NCI-H187 treated with DMSO at 0.1 percent for 48 hours (cell line): ENCODE results near the gene ANXA3.
"Not testable (repeated sequence)": the region's sequence is repeated elsewhere in the genome, so short reads cannot be mapped to it uniquely, and the experiment has no call there.

ENCODE experiments used
- DNase-seq: peaks from one replicate; lab custom pipeline; 2025; lab: John Stamatoyannopoulos, UW

ANXA3 gene

DNA sequence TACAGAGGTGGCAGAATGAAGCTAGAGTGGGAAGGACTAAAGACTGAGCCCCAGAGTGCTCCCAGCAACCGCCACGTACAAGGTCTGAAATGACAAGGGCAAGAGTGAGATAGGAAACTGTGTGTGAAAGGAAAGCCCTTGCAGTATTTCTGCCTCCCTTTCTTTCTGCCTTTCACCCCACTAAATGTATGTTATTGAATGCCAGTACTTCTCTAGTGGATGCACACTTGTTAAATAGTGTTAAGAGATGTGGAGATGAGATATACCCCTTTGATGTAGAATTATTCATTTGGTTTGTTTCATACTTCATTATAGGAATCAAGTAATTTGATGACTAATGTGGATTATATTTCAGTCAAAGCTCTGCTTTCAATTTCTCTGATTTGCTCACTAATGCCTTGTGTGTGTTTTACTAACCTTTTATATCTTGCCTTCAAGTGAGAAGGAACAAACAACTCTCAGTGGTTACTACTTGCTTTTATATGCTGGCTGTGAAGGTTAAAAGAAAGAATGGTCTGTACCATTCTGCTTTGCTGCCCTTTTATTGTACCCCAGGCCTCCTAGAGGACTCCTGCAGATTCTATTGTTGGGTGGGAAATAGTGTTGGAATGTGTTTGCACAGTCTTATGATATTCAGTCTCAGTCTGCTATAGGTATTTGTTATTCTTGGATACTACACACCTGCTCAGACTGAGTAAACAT, 8.0 kb upstream of the ANXA3 start:
- no peak for DNase-seq

DNA sequence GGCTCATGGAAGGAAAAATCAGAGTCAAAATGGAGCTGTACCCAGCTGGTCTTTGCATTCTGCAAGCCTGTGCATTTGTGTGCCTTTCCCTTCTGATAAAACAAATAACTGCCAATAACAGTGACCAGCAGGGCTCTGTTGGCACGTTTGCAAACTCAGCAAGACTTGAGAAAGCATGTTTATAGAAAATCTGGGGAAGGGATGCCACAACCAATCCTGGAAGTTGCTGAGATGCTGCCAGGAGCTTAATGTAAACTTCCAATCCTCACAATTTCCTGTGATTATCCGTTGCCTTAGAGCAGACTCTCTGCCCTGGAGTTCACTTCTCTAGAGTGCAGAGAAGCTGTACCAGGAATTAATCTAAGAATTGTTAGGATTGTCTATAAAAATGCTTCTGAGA, 6.9 kb upstream of the ANXA3 start:
- DNase-seq: no peak

DNA sequence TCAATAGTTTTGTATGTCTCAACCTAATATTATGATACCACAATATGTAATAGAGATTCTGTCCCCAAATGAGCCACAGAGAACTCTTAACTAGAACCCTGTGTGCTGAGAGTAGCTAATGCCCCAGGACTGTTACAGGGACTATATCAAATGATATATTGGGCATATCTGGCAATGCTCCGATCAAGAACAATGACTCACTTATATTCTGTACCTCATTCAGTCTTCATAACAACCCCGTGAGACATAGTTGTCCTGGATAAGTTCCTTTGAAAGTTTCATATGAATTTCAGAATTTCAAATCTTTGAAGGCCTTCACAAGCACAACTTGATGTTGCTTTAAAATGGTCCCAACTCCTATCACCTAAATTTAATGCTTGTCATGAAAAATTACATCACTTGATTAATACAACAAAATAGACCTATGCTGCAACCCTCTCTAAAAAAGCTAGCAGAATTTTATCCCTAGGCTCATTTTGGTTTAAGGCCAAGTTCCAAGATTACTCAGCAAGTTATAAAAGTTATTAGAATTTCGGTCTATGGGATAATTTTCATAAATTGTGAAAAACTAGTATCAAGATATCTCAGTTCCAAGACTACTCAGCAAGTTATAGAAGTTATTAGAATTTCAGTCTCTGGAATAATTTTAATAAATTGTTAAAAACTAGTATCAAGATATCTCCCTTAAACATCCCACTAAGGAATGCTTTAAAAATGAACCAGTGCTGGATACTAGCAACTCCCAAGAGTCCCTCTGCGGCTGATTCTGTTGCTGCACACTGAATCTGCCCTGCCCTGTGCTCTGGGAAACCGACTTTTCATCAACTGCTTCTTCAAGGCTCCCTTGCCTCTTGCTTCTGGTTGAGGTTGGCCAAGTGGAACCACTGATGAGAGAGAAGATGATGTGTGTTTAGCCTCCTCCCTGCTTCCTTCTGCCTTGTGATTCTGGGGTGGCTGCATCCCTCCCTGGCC, 6.0 kb upstream of the ANXA3 start:
- DNase-seq: no peak

- DNase-seq: not testable (repeated sequence)
Measured at GRCh38 chr4:78547899-78548298, 3.7 kb upstream of the ANXA3 start.

DNA sequence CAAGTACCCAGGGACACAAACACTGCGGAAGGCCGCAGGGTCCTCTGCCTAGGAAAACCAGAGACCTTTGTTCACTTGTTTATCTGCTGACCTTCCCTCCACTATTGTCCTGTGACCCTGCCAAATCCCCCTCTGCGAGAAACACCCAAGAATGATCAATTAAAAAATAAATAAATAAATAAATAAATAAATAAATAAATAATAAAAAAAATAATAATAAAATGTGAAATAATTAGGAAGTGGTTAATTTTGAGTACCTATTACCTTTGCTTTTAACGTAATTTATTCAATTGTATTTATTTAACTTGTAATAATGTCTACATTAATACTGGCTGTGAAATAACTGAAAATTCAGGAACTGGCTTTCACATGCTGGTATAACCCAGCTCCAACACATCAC, 2.7 kb upstream of the ANXA3 start:
- DNase-seq: not testable (repeated sequence)

GRCh38 chr4:78552389-78553042, 946 bp downstream of the ANXA3 start:
- DNase-seq: no peak

DNA sequence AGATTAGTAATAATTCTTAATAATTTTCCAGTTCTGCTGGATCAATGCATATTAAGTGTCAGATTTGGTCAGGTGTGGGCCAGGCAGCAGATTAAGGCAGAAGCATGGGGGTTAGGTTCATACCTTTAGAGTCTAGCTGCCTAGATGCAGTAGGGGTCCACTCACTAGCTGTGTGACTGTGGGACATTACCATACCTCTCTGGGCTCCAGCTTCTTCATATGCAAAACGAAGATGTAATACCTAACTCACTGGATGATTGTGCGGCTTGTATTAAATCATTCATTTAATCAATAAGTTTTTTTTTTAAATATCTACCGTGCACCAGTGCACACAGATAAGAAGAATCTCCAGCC, 1.4 kb downstream of the ANXA3 start:
- no peak for DNase-seq

GRCh38 chr4:78553529-78554060, 2.0 kb downstream of the ANXA3 start:
- DNase-seq: no peak

- DNase-seq: no peak
Measured at GRCh38 chr4:78556665-78557064, 5.1 kb downstream of the ANXA3 start.

GRCh38 chr4:78557841-78558240, 6.3 kb downstream of the ANXA3 start:
- no peak for DNase-seq

DNA sequence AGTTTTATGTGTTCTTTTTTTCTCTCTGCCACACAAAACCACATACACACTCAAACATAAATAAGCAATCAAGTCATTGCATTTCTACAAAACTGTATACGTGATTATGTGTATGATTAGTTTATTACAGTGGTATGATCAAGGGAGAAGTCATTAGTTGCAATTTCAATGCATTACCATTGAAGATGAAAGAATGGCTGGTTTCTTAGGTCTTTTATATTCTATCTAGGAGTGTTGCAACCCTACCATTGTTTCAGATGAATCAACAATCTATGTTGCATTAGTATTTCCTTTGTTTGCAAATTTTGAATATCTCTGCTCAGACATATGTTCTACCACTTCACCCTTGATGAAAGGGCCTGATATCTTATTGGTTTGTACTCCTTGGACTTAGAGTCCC, 6.8 kb downstream of the ANXA3 start:
- DNase-seq: no peak

DNA sequence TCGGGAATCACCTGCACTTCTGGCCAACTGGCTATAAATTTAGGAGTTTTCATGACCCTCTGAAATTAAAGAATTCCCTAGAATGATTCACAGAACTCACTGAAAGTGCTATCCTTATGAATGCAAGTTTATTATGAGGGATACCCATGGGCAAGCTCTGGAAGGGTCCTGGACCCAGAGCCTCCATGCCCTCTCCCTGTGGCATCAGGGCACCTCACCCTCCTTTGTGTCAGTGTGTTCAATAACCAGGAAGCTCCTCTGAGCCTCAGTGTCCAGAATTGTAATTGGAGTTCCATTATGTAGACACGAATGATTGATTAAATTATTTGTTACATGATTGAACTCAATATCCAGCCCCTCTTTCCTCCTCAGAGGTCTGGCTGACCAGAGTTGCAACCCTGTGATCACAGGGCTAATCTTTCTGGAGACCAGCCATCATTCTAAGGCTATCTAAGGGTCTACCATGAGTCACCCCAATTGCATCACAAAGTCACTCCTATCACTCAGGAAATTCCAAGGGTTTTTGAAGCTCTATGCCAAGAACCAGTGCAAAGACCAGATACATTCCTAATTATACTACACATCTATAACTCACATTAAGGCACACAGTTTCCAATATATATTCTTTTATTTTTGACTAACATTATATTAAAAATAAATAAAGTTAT, 8.9 kb downstream of the ANXA3 start:
- DNase-seq: no peak

DNA sequence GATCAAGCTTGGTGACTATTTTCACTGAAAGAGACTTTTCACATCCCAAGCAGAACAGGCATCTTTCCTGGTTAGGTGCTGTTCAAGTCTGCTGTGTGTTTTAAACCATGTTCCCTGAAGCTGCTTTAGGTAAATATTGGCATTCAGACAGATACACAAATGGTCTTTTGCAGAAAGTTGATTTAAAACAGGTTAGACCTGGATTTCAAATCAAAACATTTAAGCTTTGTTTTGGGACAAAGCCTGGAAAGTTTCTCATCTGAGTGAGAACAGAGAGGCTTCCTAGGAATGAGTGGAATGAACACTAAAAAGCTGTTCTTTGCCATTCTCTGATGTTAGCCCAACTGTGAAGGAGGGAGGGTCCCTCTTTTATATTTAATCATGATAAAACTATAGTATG, 10.1 kb downstream of the ANXA3 start:
- DNase-seq: no peak

DNA sequence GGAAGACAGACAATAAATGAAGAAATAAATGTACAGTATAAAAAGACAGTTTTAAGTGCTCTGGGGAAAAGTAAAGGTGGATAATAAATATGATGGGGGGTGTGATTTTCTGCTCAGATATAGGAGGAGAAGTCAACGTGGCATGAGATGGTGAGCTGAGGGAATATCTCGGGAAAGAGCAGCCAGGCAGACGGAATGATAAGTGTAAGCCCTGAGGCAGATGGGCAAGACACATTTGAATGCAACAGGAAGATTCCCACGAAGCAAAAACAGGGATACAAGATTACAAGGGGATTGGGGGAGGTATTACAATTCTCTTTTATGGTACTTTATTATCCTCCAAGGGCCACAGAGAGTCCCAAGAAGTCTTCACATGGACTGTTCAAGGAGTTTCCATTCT, 11.1 kb downstream of the ANXA3 start:
- DNase-seq: no peak

GRCh38 chr4:78565971-78566372, 14.4 kb downstream of the ANXA3 start:
- no peak for DNase-seq

DNA sequence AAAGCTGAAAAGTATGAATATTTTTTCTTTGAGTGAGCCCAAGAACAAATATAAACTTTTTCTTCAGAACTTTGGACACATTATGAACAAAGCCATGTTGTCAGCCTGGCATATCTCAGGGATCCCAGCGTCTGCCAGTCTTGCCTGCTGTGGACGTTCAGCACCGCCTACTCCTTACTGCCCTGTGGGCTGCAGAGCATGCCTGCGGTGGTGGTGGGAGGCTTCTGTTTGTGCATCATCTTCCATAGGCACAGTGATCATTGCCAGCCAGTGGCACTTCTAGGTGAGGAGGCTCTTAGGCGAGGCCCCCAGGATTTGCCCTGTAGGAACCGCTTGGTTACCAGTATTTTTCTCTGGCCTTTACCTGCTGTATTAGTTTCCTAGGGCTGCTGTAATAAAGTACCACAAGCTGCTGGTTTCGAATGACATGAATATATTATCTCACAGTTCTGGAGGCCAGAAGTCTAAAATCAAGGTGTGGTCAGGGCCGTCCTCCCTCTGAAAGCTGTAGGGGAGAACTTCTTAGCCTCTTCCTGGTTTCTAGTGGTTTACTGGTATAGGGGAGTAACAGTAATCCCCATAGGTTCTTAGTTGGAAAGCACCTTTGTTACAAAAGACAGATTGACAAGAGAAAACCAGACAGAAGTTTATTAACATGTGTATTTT, 15.4 kb downstream of the ANXA3 start:
- DNase-seq: no peak

DNA sequence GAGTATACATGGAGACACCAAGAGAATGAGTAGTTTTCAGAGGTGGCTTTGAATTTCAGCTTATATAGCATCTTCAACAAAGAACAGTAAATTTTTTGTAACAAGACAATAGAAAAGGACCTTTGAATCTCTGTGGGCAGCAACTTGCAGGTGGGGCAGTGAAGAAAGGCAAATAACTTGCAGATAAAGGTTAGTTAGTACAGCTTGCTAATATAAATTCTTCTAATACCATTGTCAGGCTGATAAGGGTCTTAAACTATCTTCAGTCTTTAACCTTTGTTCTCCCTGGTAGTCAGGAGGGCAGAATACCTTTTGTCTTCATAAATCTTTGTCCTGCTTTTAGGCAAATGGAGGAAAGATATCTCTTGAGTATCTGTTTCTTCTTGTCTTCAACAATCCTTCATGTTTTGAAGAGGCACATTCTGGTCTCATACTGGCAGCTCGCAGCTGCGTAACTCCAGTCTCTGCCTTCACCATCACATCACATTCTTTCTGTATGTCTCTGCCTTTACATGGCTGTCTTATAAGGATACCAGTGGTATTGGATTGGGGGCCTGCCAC, 16.0 kb downstream of the ANXA3 start:
- no peak for DNase-seq

- DNase-seq: no peak
Measured at GRCh38 chr4:78568640-78569305, 17.2 kb downstream of the ANXA3 start.

- DNase-seq: no peak
Measured at GRCh38 chr4:78569306-78569821, 17.8 kb downstream of the ANXA3 start.

- no peak for DNase-seq
Measured at GRCh38 chr4:78570117-78570516, 18.5 kb downstream of the ANXA3 start.
